Measurements from ENCODE around the gene CAMSAP1.
"Not testable (repeated sequence)": the region's sequence is repeated elsewhere in the genome, so short reads cannot be mapped to it uniquely, and the experiment has no call there.

CAMSAP1 gene

GRCh38 chr9:135920256-135920930 lies 13.0 kb upstream of the CAMSAP1 start:
- no peak for FAIRE-seq

GRCh38 chr9:135919318-135919890 lies 12.1 kb upstream of the CAMSAP1 start:
- no peak for FAIRE-seq

GRCh38 chr9:135916227-135916626 lies 8.9 kb upstream of the CAMSAP1 start:
- not testable (repeated sequence) for FAIRE-seq

GRCh38 chr9:135914921-135915320 lies 7.6 kb upstream of the CAMSAP1 start:
- no peak for FAIRE-seq

GRCh38 chr9:135911233-135911632 lies 3.9 kb upstream of the CAMSAP1 start:
- not testable (repeated sequence) for FAIRE-seq

GRCh38 chr9:135910757-135911156 lies 3.4 kb upstream of the CAMSAP1 start:
- no peak for FAIRE-seq

GRCh38 chr9:135910216-135910615 lies 2.9 kb upstream of the CAMSAP1 start:
- no peak for FAIRE-seq

- no peak for FAIRE-seq
Observed at GRCh38 chr9:135909371-135909770, 2.0 kb upstream of the CAMSAP1 start.

- FAIRE-seq = no peak
Observed at GRCh38 chr9:135908754-135909204, 1.4 kb upstream of the CAMSAP1 start.

- no peak for FAIRE-seq
Observed at GRCh38 chr9:135908093-135908753, 877 bp upstream of the CAMSAP1 start.

- FAIRE-seq = no peak
Observed at GRCh38 chr9:135907006-135907430, 328 bp downstream of the CAMSAP1 start.

GRCh38 chr9:135906291-135907005 lies 898 bp downstream of the CAMSAP1 start:
- FAIRE-seq = no peak

GRCh38 chr9:135905380-135906258 lies 1.7 kb downstream of the CAMSAP1 start:
- no peak for FAIRE-seq

GRCh38 chr9:135903786-135904520 lies 3.4 kb downstream of the CAMSAP1 start:
- no peak for FAIRE-seq

GRCh38 chr9:135903358-135903656 lies 4.0 kb downstream of the CAMSAP1 start:
- no peak for FAIRE-seq

GRCh38 chr9:135902655-135903357 lies 4.5 kb downstream of the CAMSAP1 start:
- FAIRE-seq = no peak

- FAIRE-seq = no peak
Observed at GRCh38 chr9:135901826-135902225, 5.5 kb downstream of the CAMSAP1 start.

GRCh38 chr9:135901031-135901758 lies 6.2 kb downstream of the CAMSAP1 start:
- no peak for FAIRE-seq

GRCh38 chr9:135898634-135899407 lies 8.5 kb downstream of the CAMSAP1 start:
- no peak for FAIRE-seq

- FAIRE-seq = no peak
Observed at GRCh38 chr9:135896626-135897025, 10.7 kb downstream of the CAMSAP1 start.

All from colon (tissue), 2 donors.